Tibial nerve (tissue), 4 donors: ENCODE data around the gene GPN2. TPM values are rescaled to one million over a fixed set of nuclear protein-coding genes. Genes with fewer than 3 reads are reported as not detected.

ENCODE experiments used
- DNase-seq, 2 donors: peaks; one replicate each; pipeline ENCODE4 v3.0.0-alpha.2; 2019; ENCODE audit warnings: low spot score in 2 of 2
- H3K27ac ChIP-seq, 4 donors: fragments of 200-600 bp; sonication (generic) in 3 of 4; one replicate each; pipeline ENCODE4 v1.5.1; 2017 to 2019; ENCODE audit warnings: mild to moderate bottlenecking in 1 of 4
- H3K27me3 ChIP-seq, 2 donors: fragments of 200-600 bp; sonication (generic) in 1 of 2; one replicate each; pipeline versions ENCODE4 v1.5.1 to v1.6.0; 2017 to 2019
- H3K36me3 ChIP-seq, 3 donors: fragments of 200-600 bp; sonication (generic); one replicate each; pipeline ENCODE4 v1.5.1; 2018 to 2019
- H3K4me1 ChIP-seq, 4 donors: fragments of 200-600 bp; sonication (generic) in 3 of 4; one replicate each; pipeline ENCODE4 v1.5.1; 2017 to 2019
- H3K4me3 ChIP-seq, 4 donors: fragments of 200-600 bp; sonication (generic) in 3 of 4; one replicate each; pipeline ENCODE4 v1.5.1; 2017 to 2019; ENCODE audit warnings: mild to moderate bottlenecking in 1 of 4, moderate library complexity in 1 of 4
- H3K9me3 ChIP-seq, 4 donors: fragments of 200-600 bp; sonication (generic) in 3 of 4; one replicate each; pipeline ENCODE4 v1.5.1; 2017 to 2019
- CTCF ChIP-seq, 5 experiments: fragments of 200-600 bp in 3 of 5; fragments of 450-650 bp in 2 of 5; sonication (generic) in 3 of 5; IDR thresholded peaks; one replicate each; pipeline ENCODE4 v1.5.1; 2016 to 2019; ENCODE audit warnings: antibody characterized with exemption in 5 of 5, mild to moderate bottlenecking in 3 of 5, moderate library complexity in 2 of 5
- EP300 ChIP-seq, 2 donors: sonication (generic); formaldehyde crosslinking; IDR thresholded peaks; one replicate each; pipeline ENCODE4 v1.6.1; 2017; ENCODE audit warnings: antibody characterized with exemption in 2 of 2, mild to moderate bottlenecking in 1 of 2
- POLR2A ChIP-seq, 2 donors: fragments of 450-650 bp; IDR thresholded peaks; one replicate each; pipeline ENCODE4 v1.6.1; 2017; ENCODE audit warnings: antibody characterized with exemption in 2 of 2, mild to moderate bottlenecking in 2 of 2, moderate library complexity in 2 of 2
- WGBS, 2 donors: methylation state at CpG; one replicate each; pipeline ENCODE4 v1.1.5; 2018; 5-methylcytosine and 5-hydroxymethylcytosine counted together
- total RNA-seq, 4 donors: library from RNA; depleted of rRNA; stranded (reverse); fragments of >200 nt; gene quantifications; one replicate each; pipeline ENCODE4 v1.1.0, GENCODE V29; 2016

The GPN2 gene
- total RNA-seq, 4 donors from 2014 or later = 7.9 to 14.7 (median 13.8) TPM

GRCh38 chr1:26923711-26924110 is 33.6 kb upstream of the GPN2 start:
- Histone ChIP-seq H3K27ac (no peak overlapping the region), H3K4me1 (peaks cover 0 to 31% (median 19%) of the 10 kb centered on the region in 4 donors), H3K36me3 (peaks cover 0 to 54% (median 12%) of the 10 kb centered on the region in 3 donors), H3K9me3 (no peaks in the 10 kb centered on the region), H3K27me3 (no peaks in the 10 kb centered on the region), H3K4me3 (no peak overlapping the region)
- 88 to 96% methylated on average over 3 of the region's 3 CpGs for WGBS, 2 donors
- no peak for TF ChIP-seq CTCF (IDR thresholded peaks at IDR 0.05)
- TF ChIP-seq EP300 (IDR thresholded peaks at IDR 0.05) = no peak
- TF ChIP-seq POLR2A (IDR thresholded peaks at IDR 0.05) = no peak
- DNase-seq = no peak

- WGBS, 2 donors = 94 to 95% methylated on average over 3 of the region's 3 CpGs
- Histone ChIP-seq H3K4me3 (peak overlapping the region in 1 of 4 donors; percentile 100), H3K27ac (no peak overlapping the region)
Observed at GRCh38 chr1:26922901-26923300, 32.8 kb upstream of the GPN2 start.

GRCh38 chr1:26922431-26922729 is 32.3 kb upstream of the GPN2 start:
- H3K36me3 ChIP-seq = peaks cover 0 to 41% (median 12%) of the 10 kb centered on the region in 3 donors
- DNase-seq = no peak
- peak overlapping the region in 3 of 4 donors; percentile 78 to 97 (median 95) for H3K27ac ChIP-seq
- peaks cover 0 to 31% (median 19%) of the 10 kb centered on the region in 4 donors for H3K4me1 ChIP-seq
- no peaks in the 10 kb centered on the region for H3K9me3 ChIP-seq
- no peak for TF ChIP-seq POLR2A (IDR thresholded peaks at IDR 0.05)
- no peak for TF ChIP-seq EP300 (IDR thresholded peaks at IDR 0.05)
- no peak for TF ChIP-seq CTCF (IDR thresholded peaks at IDR 0.05)
- peak overlapping the region; percentile 86 to 100 (median 94) for H3K4me3 ChIP-seq
- 25 to 27% methylated on average over 6 of the region's 6 CpGs for WGBS, 2 donors
- H3K27me3 ChIP-seq = no peaks in the 10 kb centered on the region

More at GRCh38 chr1:26922901-26923300, 32.8 kb upstream of the GPN2 start:
- peaks cover 0 to 31% (median 19%) of the 10 kb centered on the region in 4 donors for H3K4me1 ChIP-seq
- no peaks in the 10 kb centered on the region for H3K27me3 ChIP-seq
- peaks cover 0 to 46% (median 12%) of the 10 kb centered on the region in 3 donors for H3K36me3 ChIP-seq
- H3K9me3 ChIP-seq = no peaks in the 10 kb centered on the region
- no peak for DNase-seq
- TF ChIP-seq EP300 (IDR thresholded peaks at IDR 0.05) (no peak), POLR2A (IDR thresholded peaks at IDR 0.05) (no peak), CTCF (IDR thresholded peaks at IDR 0.05) (no peak)

GRCh38 chr1:26921540-26922430 is 31.7 kb upstream of the GPN2 start, which contains the start of gene NUDC:
Gene NUDC, plus strand, starts transcription at chr1:26921743. Its CDS starts 106 bp downstream, at chr1:26921849.
- Histone ChIP-seq H3K36me3 (peaks cover 0 to 35% (median 10%) of the 10 kb centered on the region in 3 donors), H3K27ac (peak within 1 kb of the TSS; percentile 82 to 97 (median 93)), H3K27me3 (no peaks in the 10 kb centered on the region), H3K9me3 (no peaks in the 10 kb centered on the region), H3K4me3 (peak within 1 kb of the TSS; percentile 86 to 100 (median 94)), H3K4me1 (peaks cover 0 to 31% (median 19%) of the 10 kb centered on the region in 4 donors)
- peak in 1 of 5 experiments; percentile 33 for TF ChIP-seq CTCF (IDR thresholded peaks at IDR 0.05)
- TF ChIP-seq POLR2A (IDR thresholded peaks at IDR 0.05) = peak; percentile 84 to 95
- TF ChIP-seq EP300 (IDR thresholded peaks at IDR 0.05) = peak; percentile 89 to 98
- 0 to 1% methylated on average over 69 to 70 of the region's 83 CpGs for WGBS, 2 donors
- DNase-seq = peak; percentile 91 to 95

GRCh38 chr1:26921126-26921539 is 31.1 kb upstream of the GPN2 start:
- no peaks in the 10 kb centered on the region for H3K27me3 ChIP-seq
- peak overlapping the region; percentile 43 to 100 (median 93) for H3K4me3 ChIP-seq
- WGBS, 2 donors = 14 to 24% methylated on average over 4 to 6 of the region's 7 CpGs
- DNase-seq = no peak
- H3K9me3 ChIP-seq = no peaks in the 10 kb centered on the region
- H3K4me1 ChIP-seq = peaks cover 0 to 28% (median 19%) of the 10 kb centered on the region in 4 donors
- TF ChIP-seq EP300 (IDR thresholded peaks at IDR 0.05) (no peak), POLR2A (IDR thresholded peaks at IDR 0.05) (no peak), CTCF (IDR thresholded peaks at IDR 0.05) (no peak)
- H3K27ac ChIP-seq = peak overlapping the region; percentile 82 to 97 (median 93)
- H3K36me3 ChIP-seq = peaks cover 0 to 29% (median 5%) of the 10 kb centered on the region in 3 donors
